B cell (primary cell): ENCODE results near the gene TMEM143. TPM values are rescaled to one million over a fixed set of nuclear protein-coding genes. Genes with fewer than 3 reads are reported as not detected.

Source experiments
- ATAC-seq: fragments of 200-7000 bp; cut with Tn5 transposase; one replicate; pipeline ENCODE4 v1.10.0; 2021; ENCODE audit warnings: low read depth, mild to moderate bottlenecking, moderate number of reproducible peaks, moderate library complexity
- CTCF ChIA-PET: fragments of 350-600 bp; sonication (Branson Sonifier 250); formaldehyde crosslinking; loops from one replicate; lab custom pipeline; 2021; ENCODE audit warnings: antibody characterized with exemption, inconsistent platforms; lab: Charles Lee
- POLR2A ChIA-PET: fragments of 350-600 bp; sonication (Branson Sonifier 250); formaldehyde crosslinking; loops from one replicate; lab custom pipeline; 2021; ENCODE audit warnings: antibody characterized with exemption; lab: Charles Lee
- DNase-seq: peaks from one replicate; pipeline ENCODE4 v3.0.0; 2013
- H2AFZ ChIP-seq: 2 replicates; pipeline ENCODE4 v1.6.1; 2012; ENCODE audit warnings: mild to moderate bottlenecking, low read depth, low read length; ENCODE audit not compliant: insufficient read depth, poor library complexity, severe bottlenecking
- H3K27ac ChIP-seq, 2 donors: 1 replicate in 1 of 2; 2 replicates in 1 of 2; pipeline ENCODE4 v1.5.1; 2012 to 2013; ENCODE audit warnings: low read length in 2 of 2, mild to moderate bottlenecking in 2 of 2, moderate library complexity in 1 of 2
- H3K27me3 ChIP-seq, 4 experiments: fragments of 200-600 bp in 1 of 4; sonication (generic) in 1 of 4; replicated peaks in 1 of 4; 1 replicate in 2 of 4; 2 replicates in 2 of 4; pipeline versions ENCODE4 v1.6.1 to v1.7.0; 2013 to 2016; ENCODE audit warnings: low read length in 3 of 4, mild to moderate bottlenecking in 2 of 4, mixed read lengths in 1 of 4, moderate library complexity in 1 of 4; ENCODE audit not compliant: insufficient read depth in 4 of 4, control insufficient read depth in 3 of 4; ENCODE audit errors: control extremely low read depth in 1 of 4
- H3K36me3 ChIP-seq, 2 experiments: replicated peaks in 1 of 2; 1 replicate in 1 of 2; 2 replicates in 1 of 2; pipeline versions ENCODE4 v1.6.1 to v1.7.1; 2013; ENCODE audit warnings: low read length in 1 of 2; ENCODE audit not compliant: insufficient read depth in 2 of 2, control insufficient read depth in 1 of 2; ENCODE audit errors: control extremely low read depth in 1 of 2, extremely low read depth in 1 of 2
- H3K4me1 ChIP-seq, 2 donors: fragments of 200-600 bp in 1 of 2; sonication (generic) in 1 of 2; 1 replicate in 1 of 2; 2 replicates in 1 of 2; pipeline versions ENCODE4 v1.5.1 to v1.6.1; 2013 to 2017; ENCODE audit warnings: low read length in 2 of 2; ENCODE audit not compliant: control insufficient read depth in 2 of 2, insufficient read depth in 2 of 2
- H3K4me2 ChIP-seq: replicated peaks from 2 replicates; pipeline ENCODE3; 2012; ENCODE audit warnings: mild to moderate bottlenecking, low read depth, low read length; ENCODE audit not compliant: poor library complexity, severe bottlenecking
- H3K4me3 ChIP-seq, 5 experiments: fragments of 200-600 bp in 1 of 5; sonication (generic) in 1 of 5; 1 replicate in 3 of 5; 2 replicates in 2 of 5; pipeline versions ENCODE4 v1.5.1 to v1.7.0; 2011 to 2016; ENCODE audit warnings: low read length in 4 of 5, mild to moderate bottlenecking in 4 of 5, low read depth in 2 of 5, control low read depth in 1 of 5, moderate library complexity in 1 of 5; ENCODE audit not compliant: insufficient read depth in 1 of 5; ENCODE audit errors: control extremely low read depth in 1 of 5, extremely low read depth in 1 of 5
- H3K79me2 ChIP-seq: fragments of 200-600 bp; sonication (generic); one replicate; pipeline ENCODE4 v1.6.0; 2016; ENCODE audit warnings: low read length; ENCODE audit not compliant: control insufficient read depth, insufficient read depth
- H3K9ac ChIP-seq: fragments of 200-600 bp; sonication (generic); 2 replicates; pipeline ENCODE4 v1.6.1; 2017; ENCODE audit warnings: mild to moderate bottlenecking, low read length, moderate library complexity
- H3K9me3 ChIP-seq, 3 donors: one replicate each; pipeline versions ENCODE4 v1.6.1 to v1.7.1; 2013; ENCODE audit warnings: low read length in 2 of 3; ENCODE audit not compliant: control insufficient read depth in 2 of 3, insufficient read depth in 1 of 3; ENCODE audit errors: control extremely low read depth in 1 of 3
- H4K20me1 ChIP-seq: 2 replicates; pipeline ENCODE4 v1.6.0; 2012; ENCODE audit warnings: mild to moderate bottlenecking, low read length; ENCODE audit not compliant: insufficient read depth, control insufficient read depth, poor library complexity, severe bottlenecking
- H3K27ac Mint-ChIP-seq: one replicate; pipeline ENCODE4 v1.8.0; 2021; ENCODE audit warnings: mixed read lengths
- H3K27me3 Mint-ChIP-seq: one replicate; pipeline ENCODE4 v1.8.0; 2021; ENCODE audit warnings: mixed read lengths
- H3K4me1 Mint-ChIP-seq: one replicate; pipeline ENCODE4 v1.8.0; 2021; ENCODE audit warnings: mixed read lengths
- H3K4me3 Mint-ChIP-seq: one replicate; pipeline ENCODE4 v1.8.0; 2021; ENCODE audit warnings: mixed read lengths
- H3K9me3 Mint-ChIP-seq: one replicate; pipeline ENCODE4 v1.8.0; 2022; ENCODE audit warnings: mixed read lengths; ENCODE audit not compliant: insufficient read depth
- CTCF ChIP-seq: fragments of 200-600 bp; IDR thresholded peaks from one replicate; pipeline ENCODE4 v1.8.0; 2022; ENCODE audit warnings: antibody characterized with exemption, mild to moderate bottlenecking
- EZH2 ChIP-seq: IDR thresholded peaks from 2 replicates; pipeline ENCODE4 v1.6.1; 2012; ENCODE audit warnings: borderline replicate concordance, low read depth, mild to moderate bottlenecking, moderate library complexity, low read length; ENCODE audit not compliant: insufficient read depth, poor library complexity, severe bottlenecking
- WGBS: methylation state at CpG from one replicate; pipeline ENCODE4 v1.1.5; 2013; ENCODE audit warnings: missing lambda C conversion rate; ENCODE audit not compliant: insufficient coverage; 5-methylcytosine and 5-hydroxymethylcytosine counted together
- intact Hi-C: fragments of 100-400 bp; cut with micrococcal nuclease; formaldehyde crosslinking; loops from one replicate; pipeline ENCODE4 v1.10.0; 2022
- polyA plus RNA-seq: library from polyadenylated mRNA; depleted of rRNA; stranded (reverse); fragments of >200 nt; gene quantifications from 2 replicates; pipeline ENCODE4 v1.2.3, GENCODE V29; 2012
- total RNA-seq, 2 donors: library from RNA; stranded (reverse); fragments of 120-200 nt in 1 of 2; gene quantifications; 1 replicate in 1 of 2; 2 replicates in 1 of 2; pipeline versions ENCODE4 v1.2.3 to v1.2.4, GENCODE V29; 2013 to 2022

TMEM143 gene
- total and polyA plus RNA-seq, 2 donors (not counting 1 experiment from before 2014, with no cell fraction given): 30.0 to 34.3 TPM

- Mint-ChIP-seq H3K9me3 (no peaks in the 10 kb centered on the region), H3K27me3 (no peaks in the 10 kb centered on the region), H3K4me3 (no peak overlapping the region), H3K4me1 (no peaks in the 10 kb centered on the region), H3K27ac (no peak overlapping the region)
- intact Hi-C loops: no loop called here
- no peak for ATAC-seq
- Histone ChIP-seq H2AFZ (no peak overlapping the region), H4K20me1 (no peaks in the 10 kb centered on the region), H3K27me3 (no peaks in the 10 kb centered on the region), H3K27ac (no peak overlapping the region), H3K36me3 (peaks cover 0 to 9% of the 10 kb centered on the region in 2 experiments), H3K79me2 (no peaks in the 10 kb centered on the region), H3K9me3 (no peaks in the 10 kb centered on the region), H3K4me2 (no peak overlapping the region), H3K4me3 (no peak overlapping the region), H3K9ac (no peak overlapping the region), H3K4me1 (no peaks in the 10 kb centered on the region)
- ChIA-PET CTCF (no interaction called here), POLR2A (interaction anchor here (0.9 kb wide), 1 partner anchor 19 kb away, joined by 3 read pairs; no protein-coding TSS in a partner anchor)
- WGBS: 89% methylated on average over 4 of the region's 5 CpGs
- no peak for DNase-seq
- no peak for TF ChIP-seq EZH2
- no peak for TF ChIP-seq CTCF
Measured at GRCh38 chr19:48379058-48379457, 15.3 kb upstream of the TMEM143 start.

DNA sequence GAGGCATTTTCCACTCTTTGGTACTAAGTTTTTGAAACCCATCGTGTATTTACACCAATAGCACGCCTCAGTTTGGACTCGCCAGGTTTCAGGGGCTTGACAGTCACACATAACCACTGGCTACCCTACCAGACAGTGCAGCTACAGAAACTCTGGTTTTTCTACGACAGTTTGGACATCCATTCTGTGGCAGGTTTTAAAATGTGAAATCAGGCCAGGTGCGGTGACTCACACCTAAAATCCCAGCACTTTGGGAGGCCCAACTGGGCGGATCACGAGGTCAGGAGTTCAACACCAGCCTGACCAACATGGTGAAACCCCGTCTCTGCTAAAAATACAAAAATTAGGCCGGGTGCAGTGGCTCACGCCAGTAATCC is 14.4 kb upstream of the TMEM143 start:
- no peak overlapping the region for H3K4me3 ChIP-seq
- H3K27ac Mint-ChIP-seq: no peak overlapping the region
- 92% methylated on average over 9 of the region's 10 CpGs for WGBS
- H2AFZ ChIP-seq: no peak overlapping the region
- no peaks in the 10 kb centered on the region for H4K20me1 ChIP-seq
- DNase-seq (no peak), ATAC-seq (no peak)
- TF ChIP-seq CTCF: no peak
- TF ChIP-seq EZH2: no peak
- H3K9me3 ChIP-seq: no peaks in the 10 kb centered on the region
- H3K27ac ChIP-seq: no peak overlapping the region
- no peaks in the 10 kb centered on the region for H3K27me3 ChIP-seq
- H3K36me3 ChIP-seq: peaks cover 0 to 4% of the 10 kb centered on the region in 2 experiments
- peaks cover 3% of the 10 kb centered on the region for H3K27me3 Mint-ChIP-seq
- H3K9me3 Mint-ChIP-seq: no peaks in the 10 kb centered on the region
- H3K9ac ChIP-seq: no peak overlapping the region
- intact Hi-C loops: no loop called here
- H3K4me2 ChIP-seq: no peak overlapping the region
- H3K79me2 ChIP-seq: no peaks in the 10 kb centered on the region
- ChIA-PET CTCF (no interaction called here), POLR2A (interaction anchor here (0.7 kb wide), 1 partner anchor 216 kb away, joined by 6 read pairs; no protein-coding TSS in a partner anchor)
- no peaks in the 10 kb centered on the region for H3K4me1 ChIP-seq
- H3K4me1 Mint-ChIP-seq: no peaks in the 10 kb centered on the region
- H3K4me3 Mint-ChIP-seq: no peak overlapping the region
